ENCODE results near the gene IL37. TPM values are rescaled to one million over a fixed set of nuclear protein-coding genes. Genes with fewer than 3 reads are reported as not detected.
"Not testable (repeated sequence)": the region's sequence is repeated elsewhere in the genome, so short reads cannot be mapped to it uniquely, and the experiment has no call there.

IL37 gene
- total and polyA plus RNA-seq, 2 donors (not counting 1 experiment from before 2014, with no cell fraction given): 0.79 TPM; not detected in 1

GRCh38 chr2:112906276-112906675 lies 4.7 kb upstream of the IL37 start:
- Histone ChIP-seq H3K4me1 (ENCODE audit: control insufficient read depth in 2 of 2, insufficient read depth in 2 of 2, low read length in 2 of 2) (no peaks in the 10 kb centered on the region), H3K4me2 (replicated peaks; ENCODE audit: low read depth, low read length, poor library complexity, severe bottlenecking) (no peak overlapping the region), H3K9ac (ENCODE audit: low read length) (no peak overlapping the region), H3K27ac (ENCODE audit: low read length in 2 of 2) (no peak overlapping the region), H3K27me3 (replicated peaks in 1 of 4; ENCODE audit: control extremely low read depth in 1 of 4, control insufficient read depth in 3 of 4, insufficient read depth in 4 of 4, low read length in 3 of 4) (no peaks in the 10 kb centered on the region), H3K79me2 (ENCODE audit: control insufficient read depth, insufficient read depth, low read length) (no peaks in the 10 kb centered on the region), H4K20me1 (ENCODE audit: control insufficient read depth, insufficient read depth, low read length, poor library complexity, severe bottlenecking) (no peaks in the 10 kb centered on the region), H2AFZ (ENCODE audit: insufficient read depth, low read depth, low read length, poor library complexity, severe bottlenecking) (no peak overlapping the region), H3K36me3 (replicated peaks in 1 of 2; ENCODE audit: control extremely low read depth in 1 of 2, control insufficient read depth in 1 of 2, extremely low read depth in 1 of 2, insufficient read depth in 2 of 2, low read length in 1 of 2) (no peaks in the 10 kb centered on the region), H3K4me3 (ENCODE audit: control extremely low read depth in 1 of 5, extremely low read depth in 1 of 5, insufficient read depth in 1 of 5, low read depth in 2 of 5, low read length in 4 of 5) (no peak overlapping the region), H3K9me3 (ENCODE audit: control extremely low read depth in 1 of 3, control insufficient read depth in 2 of 3, insufficient read depth in 1 of 3, low read length in 2 of 3) (peaks cover 0 to 4% (median 0%) of the 10 kb centered on the region in 3 donors)
- ATAC-seq (ENCODE audit: low read depth): no peak
- Mint-ChIP-seq H3K4me3 (no peak overlapping the region), H3K4me1 (no peaks in the 10 kb centered on the region), H3K27me3 (peaks cover 3% of the 10 kb centered on the region), H3K27ac (no peak overlapping the region), H3K9me3 (ENCODE audit: insufficient read depth) (peaks cover 3% of the 10 kb centered on the region)
- TF ChIP-seq CTCF (IDR thresholded peaks at IDR 0.05) (no peak), EZH2 (IDR thresholded peaks at IDR 0.05; ENCODE audit: borderline replicate concordance, insufficient read depth, low read depth, low read length, poor library complexity, severe bottlenecking) (no peak)
- intact Hi-C loops (cut with micrococcal nuclease): no loop called here
- 38% methylated on average over 1 of the region's 2 CpGs for WGBS (ENCODE audit: insufficient coverage)
- ChIA-PET CTCF (interaction anchor here (0.9 kb wide), 1 partner anchor 21 kb away, joined by 3 read pairs; no protein-coding TSS in a partner anchor), POLR2A (no interaction called here)
- no peak for DNase-seq

GRCh38 chr2:112907001-112907949 lies 3.7 kb upstream of the IL37 start:
- POLR2A ChIA-PET: no interaction called here
- Mint-ChIP-seq H3K9me3 (ENCODE audit: insufficient read depth) (peaks cover 3% of the 10 kb centered on the region), H3K27me3 (no peaks in the 10 kb centered on the region), H3K27ac (no peak overlapping the region), H3K4me3 (no peak overlapping the region), H3K4me1 (no peaks in the 10 kb centered on the region)
- no peak for ATAC-seq (ENCODE audit: low read depth)
- intact Hi-C loops (cut with micrococcal nuclease): no loop called here
- no peaks in the 10 kb centered on the region for H3K27me3 ChIP-seq (replicated peaks in 1 of 4; ENCODE audit: control extremely low read depth in 1 of 4, control insufficient read depth in 3 of 4, insufficient read depth in 4 of 4, low read length in 3 of 4)
- no peaks in the 10 kb centered on the region for H3K36me3 ChIP-seq (replicated peaks in 1 of 2; ENCODE audit: control extremely low read depth in 1 of 2, control insufficient read depth in 1 of 2, extremely low read depth in 1 of 2, insufficient read depth in 2 of 2, low read length in 1 of 2)
- H3K4me1 ChIP-seq (ENCODE audit: control insufficient read depth in 2 of 2, insufficient read depth in 2 of 2, low read length in 2 of 2): no peaks in the 10 kb centered on the region
- TF ChIP-seq EZH2 (IDR thresholded peaks at IDR 0.05; ENCODE audit: borderline replicate concordance, insufficient read depth, low read depth, low read length, poor library complexity, severe bottlenecking) (no peak), CTCF (IDR thresholded peaks at IDR 0.05) (no peak)
- no peaks in the 10 kb centered on the region for H4K20me1 ChIP-seq (ENCODE audit: control insufficient read depth, insufficient read depth, low read length, poor library complexity, severe bottlenecking)
- H3K4me2 ChIP-seq (replicated peaks; ENCODE audit: low read depth, low read length, poor library complexity, severe bottlenecking): no peak overlapping the region
- no peak overlapping the region for H3K4me3 ChIP-seq (ENCODE audit: control extremely low read depth in 1 of 5, extremely low read depth in 1 of 5, insufficient read depth in 1 of 5, low read depth in 2 of 5, low read length in 4 of 5)
- no peak overlapping the region for H2AFZ ChIP-seq (ENCODE audit: insufficient read depth, low read depth, low read length, poor library complexity, severe bottlenecking)
- CTCF ChIA-PET: no interaction called here
- peaks cover 0 to 4% (median 0%) of the 10 kb centered on the region in 3 donors for H3K9me3 ChIP-seq (ENCODE audit: control extremely low read depth in 1 of 3, control insufficient read depth in 2 of 3, insufficient read depth in 1 of 3, low read length in 2 of 3)
- H3K9ac ChIP-seq (ENCODE audit: low read length): no peak overlapping the region
- no peak overlapping the region for H3K27ac ChIP-seq (ENCODE audit: low read length in 2 of 2)
- no peak for DNase-seq
- WGBS (ENCODE audit: insufficient coverage): 94% methylated on average over 2 of the region's 12 CpGs
- no peaks in the 10 kb centered on the region for H3K79me2 ChIP-seq (ENCODE audit: control insufficient read depth, insufficient read depth, low read length)

DNA sequence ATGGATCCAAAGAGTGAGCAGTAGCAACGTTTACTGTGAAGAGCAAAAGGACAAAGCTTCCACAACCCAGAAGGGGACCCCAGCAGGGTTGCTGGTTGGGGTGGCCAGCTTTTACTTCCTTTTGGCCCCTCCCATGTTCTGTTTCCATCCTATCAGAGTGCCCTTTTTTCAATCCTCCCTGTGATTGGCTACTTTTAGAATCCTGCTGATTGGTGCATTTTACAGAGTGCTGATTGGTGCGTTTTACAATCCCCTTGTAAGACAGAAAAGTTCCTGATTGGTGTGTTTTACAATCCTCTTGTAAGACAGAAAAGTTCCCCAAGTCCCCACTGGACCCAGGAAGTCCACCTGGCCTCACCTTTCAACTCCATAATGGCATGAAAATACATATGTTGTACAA lies 2.4 kb upstream of the IL37 start:
- POLR2A ChIA-PET; H3K4me3 ChIP-seq (ENCODE audit: control extremely low read depth in 1 of 5, extremely low read depth in 1 of 5, insufficient read depth in 1 of 5, low read depth in 2 of 5, low read length in 4 of 5); CTCF ChIA-PET; H3K27me3 Mint-ChIP-seq; H3K4me1 Mint-ChIP-seq; H3K9me3 ChIP-seq (ENCODE audit: control extremely low read depth in 1 of 3, control insufficient read depth in 2 of 3, insufficient read depth in 1 of 3, low read length in 2 of 3); H3K36me3 ChIP-seq (replicated peaks in 1 of 2; ENCODE audit: control extremely low read depth in 1 of 2, control insufficient read depth in 1 of 2, extremely low read depth in 1 of 2, insufficient read depth in 2 of 2, low read length in 1 of 2); H3K27ac ChIP-seq (ENCODE audit: low read length in 2 of 2); H3K9ac ChIP-seq (ENCODE audit: low read length); intact Hi-C loops (cut with micrococcal nuclease); H3K79me2 ChIP-seq (ENCODE audit: control insufficient read depth, insufficient read depth, low read length); ATAC-seq (ENCODE audit: low read depth); H2AFZ ChIP-seq (ENCODE audit: insufficient read depth, low read depth, low read length, poor library complexity, severe bottlenecking); H3K4me2 ChIP-seq (replicated peaks; ENCODE audit: low read depth, low read length, poor library complexity, severe bottlenecking); H3K4me1 ChIP-seq (ENCODE audit: control insufficient read depth in 2 of 2, insufficient read depth in 2 of 2, low read length in 2 of 2); H3K27me3 ChIP-seq (replicated peaks in 1 of 4; ENCODE audit: control extremely low read depth in 1 of 4, control insufficient read depth in 3 of 4, insufficient read depth in 4 of 4, low read length in 3 of 4); DNase-seq; H3K9me3 Mint-ChIP-seq (ENCODE audit: insufficient read depth); H4K20me1 ChIP-seq (ENCODE audit: control insufficient read depth, insufficient read depth, low read length, poor library complexity, severe bottlenecking); H3K27ac Mint-ChIP-seq; H3K4me3 Mint-ChIP-seq: not testable (repeated sequence)
- WGBS (ENCODE audit: insufficient coverage): 89% methylated on average over 1 of the region's 2 CpGs
